Transverse colon (tissue), 4 donors: ENCODE measurements around the gene DYNC2H1.

Experiments
- EP300 ChIP-seq: sonication (generic); formaldehyde crosslinking; IDR thresholded peaks from one replicate; pipeline ENCODE4 v1.6.1; 2017; ENCODE audit warnings: antibody characterized with exemption, low read depth
- POLR2A ChIP-seq: fragments of 450-650 bp; IDR thresholded peaks from one replicate; pipeline ENCODE4 v1.6.1; 2016; ENCODE audit warnings: antibody characterized with exemption, mild to moderate bottlenecking, moderate library complexity
- POLR2AphosphoS5 ChIP-seq, 3 donors: sonication (generic); formaldehyde crosslinking; IDR thresholded peaks; one replicate each; pipeline ENCODE4 v1.6.1; 2016; ENCODE audit warnings: antibody characterized with exemption in 3 of 3
- TF ChIP-seq, protein P1 (sequence below), 5 experiments: fragments of 200-600 bp in 3 of 5; fragments of 450-650 bp in 2 of 5; sonication (generic) in 3 of 5; IDR thresholded peaks; 1 replicate in 2 of 5; 2 replicates in 3 of 5; pipeline ENCODE4 v1.5.1; 2016 to 2017; ENCODE audit warnings: antibody characterized with exemption in 5 of 5, inconsistent platforms in 3 of 5, mild to moderate bottlenecking in 2 of 5, moderate library complexity in 1 of 5

DNA sequence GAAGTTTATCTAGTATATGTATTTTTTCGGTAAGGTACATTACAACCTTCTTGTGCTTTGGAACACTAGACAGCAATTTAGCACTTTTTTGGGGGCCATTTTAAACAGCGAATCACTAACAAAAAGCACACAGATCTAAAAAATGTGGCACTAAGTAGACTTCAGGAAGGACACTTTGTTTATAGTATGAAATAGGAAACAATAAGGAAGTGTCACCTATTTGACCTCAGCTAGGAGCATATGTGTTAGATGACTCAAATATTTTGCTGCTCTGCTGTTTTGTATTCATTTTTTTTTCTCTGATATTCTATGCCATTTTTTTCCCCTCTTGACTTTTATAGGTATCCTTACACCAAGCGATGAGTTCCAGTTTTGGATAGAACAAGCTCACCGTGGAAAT lies 5.6 kb downstream of the DYNC2H1 start:
- TF ChIP-seq, protein P1, sequence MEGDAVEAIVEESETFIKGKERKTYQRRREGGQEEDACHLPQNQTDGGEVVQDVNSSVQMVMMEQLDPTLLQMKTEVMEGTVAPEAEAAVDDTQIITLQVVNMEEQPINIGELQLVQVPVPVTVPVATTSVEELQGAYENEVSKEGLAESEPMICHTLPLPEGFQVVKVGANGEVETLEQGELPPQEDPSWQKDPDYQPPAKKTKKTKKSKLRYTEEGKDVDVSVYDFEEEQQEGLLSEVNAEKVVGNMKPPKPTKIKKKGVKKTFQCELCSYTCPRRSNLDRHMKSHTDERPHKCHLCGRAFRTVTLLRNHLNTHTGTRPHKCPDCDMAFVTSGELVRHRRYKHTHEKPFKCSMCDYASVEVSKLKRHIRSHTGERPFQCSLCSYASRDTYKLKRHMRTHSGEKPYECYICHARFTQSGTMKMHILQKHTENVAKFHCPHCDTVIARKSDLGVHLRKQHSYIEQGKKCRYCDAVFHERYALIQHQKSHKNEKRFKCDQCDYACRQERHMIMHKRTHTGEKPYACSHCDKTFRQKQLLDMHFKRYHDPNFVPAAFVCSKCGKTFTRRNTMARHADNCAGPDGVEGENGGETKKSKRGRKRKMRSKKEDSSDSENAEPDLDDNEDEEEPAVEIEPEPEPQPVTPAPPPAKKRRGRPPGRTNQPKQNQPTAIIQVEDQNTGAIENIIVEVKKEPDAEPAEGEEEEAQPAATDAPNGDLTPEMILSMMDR (IDR thresholded peaks at IDR 0.05) = no peak
- TF ChIP-seq EP300 (no peak), POLR2AphosphoS5 (IDR thresholded peaks at IDR 0.05) (no peak), POLR2A (no peak)
